Activated CD8-positive, alpha-beta memory T cell treated with anti-CD3 and anti-CD28 coated beads, Interleukin-2, amount 10 ng/mL, durations not matched to agents 7 days and 5 days (primary cell): Measurements from ENCODE around the gene MYO10. TPM values are rescaled to one million over a fixed set of nuclear protein-coding genes. Genes with fewer than 3 reads are reported as not detected.

Source experiments
- ATAC-seq: fragments of 150-1000 bp; cut with Tn5 transposase; one replicate; pipeline ENCODE4 v1.10.0; 2021; ENCODE audit warnings: moderate library complexity
- CTCF ChIA-PET: fragments of 350-600 bp; sonication (Branson Sonifier 250); formaldehyde crosslinking; loops from one replicate; lab custom pipeline; 2021; ENCODE audit warnings: antibody characterized with exemption; lab: Charles Lee
- DNase-seq: peaks from one replicate; pipeline ENCODE4 v3.0.0-alpha.2; 2020
- H3K27ac Mint-ChIP-seq: one replicate; pipeline ENCODE4 v1.8.0; 2021; ENCODE audit warnings: mild to moderate bottlenecking, mixed read lengths
- H3K27me3 Mint-ChIP-seq: one replicate; pipeline ENCODE4 v1.8.0; 2021; ENCODE audit warnings: mixed read lengths
- H3K36me3 Mint-ChIP-seq: one replicate; pipeline ENCODE4 v1.8.0; 2021; ENCODE audit warnings: mild to moderate bottlenecking, mixed read lengths
- H3K4me1 Mint-ChIP-seq: one replicate; pipeline ENCODE4 v1.8.0; 2021; ENCODE audit warnings: mixed read lengths
- H3K4me3 Mint-ChIP-seq: one replicate; pipeline ENCODE4 v1.8.0; 2021; ENCODE audit warnings: mild to moderate bottlenecking, moderate library complexity, mixed read lengths
- H3K9me3 Mint-ChIP-seq: one replicate; pipeline ENCODE4 v1.8.0; 2022; ENCODE audit warnings: low read depth, mixed read lengths
- total RNA-seq, 2 experiments: library from RNA; stranded (reverse); gene quantifications; one replicate each; pipeline ENCODE4 v1.2.3, GENCODE V29; 2021

Gene MYO10
- total RNA-seq, 2 experiments from 2014 or later: not detected

DNA sequence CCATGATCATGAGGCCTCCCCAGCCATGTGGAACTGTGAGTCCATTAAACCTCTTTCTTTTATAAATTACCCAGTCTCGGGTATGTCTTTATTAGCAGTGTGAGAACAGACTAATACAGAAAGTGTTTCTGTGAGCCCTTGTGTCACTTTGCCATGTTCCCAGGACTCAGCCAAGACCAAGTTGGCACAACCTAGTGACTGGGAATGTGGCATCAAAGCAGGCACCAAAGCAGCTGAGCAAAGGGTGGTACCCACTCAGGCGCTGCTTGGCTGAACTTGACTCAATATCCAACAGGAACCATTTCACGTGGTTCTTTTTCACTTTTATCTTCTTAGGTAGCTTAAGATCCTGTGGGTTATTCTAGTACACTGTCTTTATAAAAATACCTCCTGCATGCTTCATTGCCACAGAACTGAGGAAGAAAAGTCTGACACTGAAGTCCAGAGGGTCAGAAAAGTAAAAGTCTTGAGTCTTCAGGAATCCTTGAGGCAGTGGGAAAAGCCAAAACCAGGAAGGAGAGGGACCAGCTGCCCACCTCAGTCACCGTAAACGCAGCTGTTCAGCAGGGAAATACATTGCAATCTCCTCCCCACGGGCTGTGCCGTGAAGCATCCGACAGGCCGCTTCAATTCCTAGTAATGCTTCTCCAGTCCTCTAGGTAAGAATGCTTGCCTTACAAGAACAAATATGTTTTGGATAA is 228.8 kb downstream of the MYO10 start:
- ATAC-seq (no peak), DNase-seq (no peak)
- Mint-ChIP-seq H3K36me3 (no peaks in the 10 kb centered on the region), H3K4me1 (no peaks in the 10 kb centered on the region), H3K9me3 (no peaks in the 10 kb centered on the region), H3K4me3 (no peak overlapping the region), H3K27me3 (no peaks in the 10 kb centered on the region), H3K27ac (no peak overlapping the region)
- CTCF ChIA-PET: no interaction called here

DNA sequence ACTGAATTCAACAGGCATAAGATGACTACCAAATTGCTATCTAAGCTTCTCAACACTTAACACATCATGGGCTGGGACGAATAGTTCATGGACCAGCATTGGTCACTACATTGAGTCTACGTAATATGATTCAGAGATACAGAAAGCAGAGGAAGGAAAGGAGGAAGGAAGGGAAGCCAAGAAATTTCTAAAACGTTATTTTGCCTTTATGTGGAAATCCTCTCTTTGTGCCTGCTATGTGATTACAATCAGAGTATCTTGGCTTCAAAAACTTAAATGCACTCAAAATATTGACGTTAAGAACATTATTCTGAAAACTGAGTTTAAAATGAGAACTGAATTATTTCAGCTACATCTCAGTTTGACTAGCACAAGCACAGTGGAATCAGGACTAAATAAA is 231.1 kb downstream of the MYO10 start:
- Mint-ChIP-seq H3K27ac (no peak overlapping the region), H3K9me3 (no peaks in the 10 kb centered on the region), H3K27me3 (no peaks in the 10 kb centered on the region), H3K4me3 (no peak overlapping the region), H3K4me1 (no peaks in the 10 kb centered on the region), H3K36me3 (no peaks in the 10 kb centered on the region)
- no peak for ATAC-seq
- DNase-seq: no peak
- CTCF ChIA-PET: no interaction called here

DNA sequence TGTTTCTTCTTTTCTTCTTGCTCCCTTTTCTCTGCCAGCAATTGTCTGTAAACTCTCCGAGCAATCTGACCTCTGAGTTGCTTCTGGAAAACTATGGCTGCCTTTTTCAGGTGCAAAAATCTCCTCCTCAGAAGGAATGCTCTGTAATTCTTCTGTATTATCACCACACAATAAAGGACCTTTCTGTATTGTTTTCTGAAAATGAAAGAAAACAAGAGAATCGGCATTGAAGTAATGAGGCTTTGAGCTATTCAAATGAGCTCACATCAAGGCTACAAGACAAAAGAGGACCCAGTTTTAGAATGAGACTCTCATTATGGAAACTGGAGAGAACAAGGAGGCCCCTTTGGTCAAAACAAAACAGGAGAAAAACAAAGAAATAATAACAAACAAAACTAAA is 233.1 kb downstream of the MYO10 start:
- Mint-ChIP-seq H3K27ac (no peak overlapping the region), H3K4me1 (no peaks in the 10 kb centered on the region), H3K27me3 (no peaks in the 10 kb centered on the region), H3K9me3 (no peaks in the 10 kb centered on the region), H3K4me3 (no peak overlapping the region), H3K36me3 (no peaks in the 10 kb centered on the region)
- ATAC-seq (no peak), DNase-seq (no peak)
- CTCF ChIA-PET: no interaction called here

DNA sequence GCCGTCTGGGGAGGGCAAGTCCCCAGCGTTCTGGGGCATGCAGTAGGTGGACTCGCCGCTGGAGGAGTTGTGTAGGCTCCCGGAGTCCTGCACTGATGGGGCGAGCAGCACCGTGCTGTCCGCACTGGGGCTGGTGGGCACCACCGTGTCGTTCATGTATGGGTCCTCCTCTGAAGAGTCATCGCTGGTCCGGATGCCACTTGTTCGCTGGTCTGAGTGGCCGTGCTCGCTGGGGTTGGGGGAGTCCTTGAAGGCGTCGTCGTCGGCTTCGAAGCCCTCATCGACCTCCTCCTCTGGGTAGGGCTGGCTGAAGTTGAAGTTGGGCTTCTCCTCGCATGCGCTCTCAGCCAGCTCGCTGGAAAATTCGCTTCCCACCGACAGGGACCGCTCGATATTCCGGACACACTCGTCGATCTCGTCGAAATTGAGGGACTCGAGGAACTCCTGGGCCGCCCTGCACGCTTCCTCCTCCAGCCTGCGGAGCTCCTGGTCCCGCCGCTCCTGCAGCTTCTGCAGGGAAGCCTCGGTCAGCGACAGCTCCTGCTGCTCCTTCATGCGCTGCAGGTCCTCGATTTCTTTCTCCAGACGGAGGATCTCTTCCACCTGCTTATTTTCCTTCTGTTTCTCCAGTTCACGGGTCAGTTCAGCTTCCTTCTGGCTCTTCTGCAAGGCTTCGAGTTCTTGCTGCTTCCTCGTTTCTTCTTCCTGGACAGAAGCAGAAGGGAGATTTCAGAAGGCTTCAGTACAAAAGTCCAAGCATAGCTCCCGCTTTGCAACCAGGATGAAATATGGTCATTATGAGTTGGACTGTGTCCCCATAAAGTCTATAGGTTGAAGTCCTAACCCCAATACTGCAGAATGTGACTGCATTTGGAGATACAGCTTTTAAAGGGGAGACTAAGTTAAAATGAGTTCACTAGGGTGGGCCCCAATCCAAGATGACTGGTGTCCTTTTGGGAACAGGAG is 234.7 kb downstream of the MYO10 start:
- Mint-ChIP-seq H3K27me3 (no peaks in the 10 kb centered on the region), H3K36me3 (no peaks in the 10 kb centered on the region), H3K9me3 (no peaks in the 10 kb centered on the region), H3K4me1 (no peaks in the 10 kb centered on the region), H3K4me3 (no peak overlapping the region), H3K27ac (no peak overlapping the region)
- DNase-seq (no peak), ATAC-seq (no peak)
- CTCF ChIA-PET: no interaction called here

- no peak overlapping the region for H3K4me3 Mint-ChIP-seq
- H3K36me3 Mint-ChIP-seq: no peaks in the 10 kb centered on the region
Observed at GRCh38 chr5:16700081-16700480, 236.0 kb downstream of the MYO10 start.

GRCh38 chr5:16695779-16696178 is 240.3 kb downstream of the MYO10 start:
- no peak overlapping the region for H3K27ac Mint-ChIP-seq
- ATAC-seq: no peak
- CTCF ChIA-PET: no interaction called here
- DNase-seq: no peak
- H3K4me1 Mint-ChIP-seq: no peaks in the 10 kb centered on the region
- H3K27me3 Mint-ChIP-seq: no peaks in the 10 kb centered on the region
- H3K4me3 Mint-ChIP-seq: no peak overlapping the region
- H3K36me3 Mint-ChIP-seq: no peaks in the 10 kb centered on the region
- H3K9me3 Mint-ChIP-seq: no peaks in the 10 kb centered on the region

More at GRCh38 chr5:16700081-16700480, 236.0 kb downstream of the MYO10 start:
- no peak for ATAC-seq
- H3K9me3 Mint-ChIP-seq: no peaks in the 10 kb centered on the region
- H3K4me1 Mint-ChIP-seq: no peaks in the 10 kb centered on the region
- H3K27ac Mint-ChIP-seq: no peak overlapping the region
- H3K27me3 Mint-ChIP-seq: no peaks in the 10 kb centered on the region
- DNase-seq: no peak
- CTCF ChIA-PET: no interaction called here

GRCh38 chr5:16693879-16694278 is 242.2 kb downstream of the MYO10 start:
- CTCF ChIA-PET: no interaction called here
- Mint-ChIP-seq H3K27me3 (no peaks in the 10 kb centered on the region), H3K27ac (no peak overlapping the region), H3K36me3 (no peaks in the 10 kb centered on the region), H3K4me3 (no peak overlapping the region), H3K9me3 (no peaks in the 10 kb centered on the region), H3K4me1 (no peaks in the 10 kb centered on the region)
- ATAC-seq (no peak), DNase-seq (no peak)

DNA sequence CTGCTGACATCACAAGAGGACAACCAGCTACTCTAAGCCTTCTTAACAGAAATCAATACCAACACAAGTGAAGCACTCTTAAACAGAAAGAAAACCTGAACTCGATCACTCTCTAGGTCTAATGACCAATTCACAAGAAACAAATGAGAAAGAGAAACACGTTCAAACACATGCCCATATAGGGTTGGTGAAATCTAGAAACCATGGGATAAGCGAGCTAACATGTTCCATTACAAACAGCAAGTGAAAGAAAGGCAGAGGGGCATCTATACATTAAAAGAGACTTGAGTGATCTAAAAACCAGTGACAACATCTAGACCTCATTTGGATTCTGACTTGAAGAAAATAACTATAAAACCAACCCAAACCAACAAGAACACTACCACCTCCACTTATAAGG is 244.4 kb downstream of the MYO10 start:
- CTCF ChIA-PET: interaction anchor here (0.7 kb wide), 1 partner anchor 23 kb away, joined by 3 read pairs; no protein-coding TSS in a partner anchor
- H3K4me3 Mint-ChIP-seq: no peak overlapping the region
- H3K4me1 Mint-ChIP-seq: no peaks in the 10 kb centered on the region
- no peak for ATAC-seq
- no peak overlapping the region for H3K27ac Mint-ChIP-seq
- no peaks in the 10 kb centered on the region for H3K36me3 Mint-ChIP-seq
- H3K9me3 Mint-ChIP-seq: no peaks in the 10 kb centered on the region
- DNase-seq: no peak
- H3K27me3 Mint-ChIP-seq: no peaks in the 10 kb centered on the region

DNA sequence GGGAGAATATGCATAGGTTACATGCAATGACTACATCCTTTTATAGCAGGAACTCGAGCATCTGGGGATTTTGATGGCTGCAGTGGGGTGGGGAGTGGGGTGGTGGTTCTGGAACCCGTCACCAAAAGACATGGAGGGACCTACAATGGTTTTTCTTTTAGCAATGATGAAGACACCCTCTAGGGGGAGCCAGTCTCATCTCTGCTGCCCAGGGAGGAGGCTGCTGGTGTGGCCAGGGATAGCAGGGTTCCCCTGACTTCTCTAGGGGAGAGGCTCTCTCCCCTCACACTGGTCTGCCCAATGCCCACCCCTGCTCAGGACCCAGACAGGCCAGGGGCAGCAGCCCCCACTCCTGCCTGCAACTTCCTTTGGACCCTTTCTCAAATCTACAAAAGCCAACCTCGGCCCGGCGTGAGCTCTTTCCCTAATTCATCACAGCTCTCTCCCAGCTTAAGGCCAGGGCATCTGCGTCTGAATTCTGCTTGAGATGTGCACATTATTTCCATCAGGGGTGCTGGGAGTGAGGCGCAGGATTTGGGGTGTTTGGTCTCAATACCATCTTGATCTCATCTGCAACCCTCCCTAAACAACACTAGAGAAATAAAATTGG is 245.7 kb downstream of the MYO10 start:
- Mint-ChIP-seq H3K36me3 (no peaks in the 10 kb centered on the region), H3K9me3 (no peaks in the 10 kb centered on the region), H3K4me1 (no peaks in the 10 kb centered on the region), H3K27me3 (no peaks in the 10 kb centered on the region), H3K27ac (no peak overlapping the region), H3K4me3 (no peak overlapping the region)
- CTCF ChIA-PET: interaction anchor here (0.6 to 0.7 kb wide), 2 partner anchors 14 to 23 kb away, joined by 3 read pairs; no protein-coding TSS in a partner anchor
- no peak for DNase-seq
- peak; percentile 33 for ATAC-seq

- H3K36me3 Mint-ChIP-seq: no peaks in the 10 kb centered on the region
- DNase-seq (no peak), ATAC-seq (no peak)
- no peak overlapping the region for H3K4me3 Mint-ChIP-seq
- no peaks in the 10 kb centered on the region for H3K27me3 Mint-ChIP-seq
- CTCF ChIA-PET: no interaction called here
- H3K4me1 Mint-ChIP-seq: no peaks in the 10 kb centered on the region
- no peaks in the 10 kb centered on the region for H3K9me3 Mint-ChIP-seq
- H3K27ac Mint-ChIP-seq: no peak overlapping the region
Observed at GRCh38 chr5:16687898-16688297, 248.2 kb downstream of the MYO10 start.

GRCh38 chr5:16685069-16685468 is 251.0 kb downstream of the MYO10 start:
- CTCF ChIA-PET: no interaction called here
- DNase-seq: no peak
- ATAC-seq: no peak
- H3K9me3 Mint-ChIP-seq: no peaks in the 10 kb centered on the region
- no peaks in the 10 kb centered on the region for H3K36me3 Mint-ChIP-seq
- H3K4me1 Mint-ChIP-seq: no peaks in the 10 kb centered on the region
- H3K4me3 Mint-ChIP-seq: no peak overlapping the region
- no peak overlapping the region for H3K27ac Mint-ChIP-seq
- H3K27me3 Mint-ChIP-seq: no peaks in the 10 kb centered on the region

DNA sequence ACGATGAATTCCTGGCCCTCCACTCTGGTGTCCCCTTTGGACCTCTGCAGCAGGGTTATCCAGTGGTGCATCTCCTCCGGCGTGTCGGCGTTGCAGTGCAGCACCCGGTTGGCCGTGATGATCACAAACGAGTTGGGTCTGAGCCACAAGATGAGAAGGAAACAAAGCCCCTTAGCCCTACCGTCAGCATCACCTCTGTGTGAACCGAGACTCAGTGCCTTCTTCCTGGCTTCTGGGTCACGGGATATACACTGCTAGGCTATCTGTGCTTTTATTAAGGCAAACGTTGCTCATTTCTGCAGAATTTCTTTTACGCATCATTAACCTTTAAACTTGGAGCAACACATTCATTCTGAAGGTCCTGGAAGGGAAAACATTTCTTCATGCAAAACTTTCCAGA is 254.2 kb downstream of the MYO10 start:
- no peaks in the 10 kb centered on the region for H3K27me3 Mint-ChIP-seq
- H3K4me3 Mint-ChIP-seq: no peak overlapping the region
- H3K9me3 Mint-ChIP-seq: no peaks in the 10 kb centered on the region
- ATAC-seq (no peak), DNase-seq (no peak)
- H3K4me1 Mint-ChIP-seq: no peaks in the 10 kb centered on the region
- CTCF ChIA-PET: no interaction called here
- H3K27ac Mint-ChIP-seq: no peak overlapping the region
- H3K36me3 Mint-ChIP-seq: no peaks in the 10 kb centered on the region

- DNase-seq: no peak
- no peak overlapping the region for H3K27ac Mint-ChIP-seq
- H3K36me3 Mint-ChIP-seq: no peaks in the 10 kb centered on the region
- CTCF ChIA-PET: no interaction called here
- H3K4me1 Mint-ChIP-seq: no peaks in the 10 kb centered on the region
- no peak for ATAC-seq
- H3K9me3 Mint-ChIP-seq: no peaks in the 10 kb centered on the region
- no peaks in the 10 kb centered on the region for H3K27me3 Mint-ChIP-seq
- no peak overlapping the region for H3K4me3 Mint-ChIP-seq
Observed at GRCh38 chr5:16679863-16680262, 256.2 kb downstream of the MYO10 start.
